GM12878 (cell line): Measurements from ENCODE around the gene VIL1. TPM values are rescaled to one million over a fixed set of nuclear protein-coding genes. Genes with fewer than 3 reads are reported as not detected.

ENCODE experiments used
- ATAC-seq: fragments of 200-7000 bp; cut with Tn5 transposase; 3 replicates; pipeline ENCODE4 v1.9.1; 2020; ENCODE audit warnings: mild to moderate bottlenecking, moderate library complexity
- BruUV-seq: library from RNA; stranded (reverse); fragments of 400-500 nt; replicated peaks from 2 replicates; lab custom pipeline; 2021; lab: Mats Ljungman, UMichigan
- CTCF ChIA-PET: fragments of 300-600 bp; sonication (Branson Sonifier 250); formaldehyde crosslinking; extraction: SDS; loops from one replicate; lab custom pipeline; 2021; ENCODE audit warnings: inconsistent platforms; lab: Yijun Ruan, JAX
- POLR2A ChIA-PET: fragments of 350-600 bp; formaldehyde crosslinking; extraction: SDS; loops from one replicate; lab custom pipeline; 2021; ENCODE audit warnings: inconsistent platforms; lab: Charles Lee
- RAD21 ChIA-PET: fragments of 300-600 bp; sonication (Branson Sonifier 250); formaldehyde crosslinking; loops from one replicate; lab custom pipeline; 2023; ENCODE audit warnings: antibody characterized with exemption; ENCODE audit not compliant: unreplicated experiment; lab: Charles Lee
- SMC1A ChIA-PET: fragments of 300-600 bp; sonication (Branson Sonifier 250); formaldehyde crosslinking; loops from one replicate; lab custom pipeline; 2023; ENCODE audit not compliant: unreplicated experiment, uncharacterized antibody; lab: Charles Lee
- DNase-seq: peaks from one replicate; pipeline ENCODE4 v3.0.0-alpha.2; 2011; ENCODE audit warnings: low read depth, low spot score
- FAIRE-seq: peaks from 3 replicates; lab custom pipeline; 2011; peaks lifted over from hg19 to GRCh38; lab: Jason Lieb, UNC
- H2AFZ ChIP-seq: 2 replicates; pipeline ENCODE4 v1.6.0; 2011; ENCODE audit warnings: low read depth, low read length, control low read depth; ENCODE audit not compliant: control insufficient read depth
- H3K27ac ChIP-seq: 2 replicates; pipeline ENCODE4 v1.5.1; 2011; ENCODE audit warnings: control low read depth; ENCODE audit not compliant: control insufficient read depth, insufficient read depth
- H3K27me3 ChIP-seq, 2 experiments: replicated peaks in 1 of 2; 2 replicates each; pipeline versions ENCODE4 v1.6.0 to v1.6.1; 2011; ENCODE audit warnings: low read length in 1 of 2; ENCODE audit not compliant: control insufficient read depth in 2 of 2, insufficient read depth in 2 of 2
- H3K36me3 ChIP-seq, 2 experiments: 2 replicates each; pipeline ENCODE4 v1.5.1; 2011; ENCODE audit warnings: low read length in 1 of 2; ENCODE audit not compliant: control insufficient read depth in 2 of 2, insufficient read depth in 2 of 2
- H3K4me1 ChIP-seq: 2 replicates; pipeline ENCODE4 v1.6.1; 2011; ENCODE audit warnings: mild to moderate bottlenecking, low read length, moderate library complexity, mixed read lengths; ENCODE audit not compliant: control insufficient read depth, insufficient read depth
- H3K4me2 ChIP-seq: 2 replicates; pipeline ENCODE4 v1.6.0; 2011; ENCODE audit warnings: control low read depth; ENCODE audit not compliant: control insufficient read depth, insufficient read depth
- H3K4me3 ChIP-seq: fragments of 200-600 bp; sonication (generic); 2 replicates; pipeline ENCODE4 v1.5.1; 2016
- H3K79me2 ChIP-seq: 2 replicates; pipeline ENCODE4 v1.6.0; 2011; ENCODE audit warnings: low read length; ENCODE audit not compliant: control insufficient read depth, insufficient read depth
- H3K9ac ChIP-seq: 2 replicates; pipeline ENCODE4 v1.8.0; 2011; ENCODE audit warnings: low read length, control low read depth, mixed read lengths; ENCODE audit not compliant: control insufficient read depth, insufficient read depth
- H3K9me3 ChIP-seq: replicated peaks from 3 replicates; pipeline ENCODE4 v1.5.1; 2011; ENCODE audit warnings: mild to moderate bottlenecking, low read length; ENCODE audit not compliant: control insufficient read depth, insufficient read depth
- H4K20me1 ChIP-seq: 2 replicates; pipeline ENCODE4 v1.6.0; 2011; ENCODE audit not compliant: control insufficient read depth, insufficient read depth
- BACH1 ChIP-seq: fragments of 450-650 bp; IDR thresholded peaks from 2 replicates; pipeline ENCODE4 v1.6.1; 2017; ENCODE audit warnings: mild to moderate bottlenecking, borderline replicate concordance
- E2F8 ChIP-seq: fragments of 450-650 bp; IDR thresholded peaks from 2 replicates; pipeline ENCODE4 v1.6.1; 2018; ENCODE audit warnings: mild to moderate bottlenecking, low read depth, moderate library complexity; ENCODE audit not compliant: partially characterized antibody
- FOS ChIP-seq: IDR thresholded peaks from 3 replicates; pipeline ENCODE4 v1.6.1; 2011; ENCODE audit warnings: borderline replicate concordance; ENCODE audit not compliant: insufficient read length; ENCODE audit errors: extremely low read depth
- FOXM1 ChIP-seq: IDR thresholded peaks from 2 replicates; pipeline ENCODE4 v1.6.1; 2012; ENCODE audit warnings: low read depth, mild to moderate bottlenecking, inconsistent platforms, low read length, moderate library complexity
- IKZF1 ChIP-seq: fragments of 450-650 bp; conservative IDR thresholded peaks from 2 replicates; pipeline ENCODE4 v1.6.1; 2017; ENCODE audit warnings: antibody characterized with exemption, mild to moderate bottlenecking
- JUNB ChIP-seq: IDR thresholded peaks from 2 replicates; pipeline ENCODE4 v1.6.1; 2016; ENCODE audit warnings: antibody characterized with exemption, mild to moderate bottlenecking
- KLF5 ChIP-seq: fragments of 450-650 bp; IDR thresholded peaks from 2 replicates; pipeline ENCODE4 v1.6.1; 2014; ENCODE audit warnings: mild to moderate bottlenecking; ENCODE audit not compliant: partially characterized antibody
- MEF2B ChIP-seq: fragments of 450-650 bp; IDR thresholded peaks from 2 replicates; pipeline ENCODE4 v1.6.1; 2018; ENCODE audit warnings: mild to moderate bottlenecking, moderate library complexity; ENCODE audit not compliant: partially characterized antibody, poor library complexity, severe bottlenecking
- MYC ChIP-seq: IDR thresholded peaks from 2 replicates; pipeline ENCODE4 v1.6.1; 2011; ENCODE audit warnings: mild to moderate bottlenecking, low read length, moderate library complexity, inconsistent platforms; ENCODE audit not compliant: insufficient read depth, insufficient replicate concordance, insufficient read length, severe bottlenecking
- NFXL1 ChIP-seq: fragments of 450-650 bp; IDR thresholded peaks from 2 replicates; pipeline ENCODE4 v1.6.1; 2017; ENCODE audit warnings: antibody characterized with exemption, mild to moderate bottlenecking, borderline replicate concordance
- NFYB ChIP-seq: IDR thresholded peaks from 2 replicates; pipeline ENCODE4 v1.6.1; 2011; ENCODE audit warnings: low read depth, mild to moderate bottlenecking, low read length, improper control_type of control experiment, moderate library complexity; ENCODE audit not compliant: insufficient read depth
- PML ChIP-seq: IDR thresholded peaks from 2 replicates; pipeline ENCODE4 v1.6.1; 2012; ENCODE audit warnings: low read length, inconsistent platforms
- RFX5 ChIP-seq: IDR thresholded peaks from 2 replicates; pipeline ENCODE4 v1.6.1; 2011; ENCODE audit warnings: low read depth, low read length, improper control_type of control experiment
- SIN3A ChIP-seq: IDR thresholded peaks from 2 replicates; pipeline ENCODE4 v1.6.1; 2012; ENCODE audit warnings: low read depth, low read length, improper control_type of control experiment
- SKIL ChIP-seq: fragments of 450-650 bp; IDR thresholded peaks from 2 replicates; pipeline ENCODE4 v1.6.1; 2017; ENCODE audit warnings: mild to moderate bottlenecking, low read depth, inconsistent platforms; ENCODE audit not compliant: poor library complexity, severe bottlenecking
- TCF12 ChIP-seq: IDR thresholded peaks from 2 replicates; pipeline ENCODE4 v1.6.1; 2011; ENCODE audit warnings: low read depth, mild to moderate bottlenecking, low read length
- TCF7 ChIP-seq: IDR thresholded peaks from 2 replicates; pipeline ENCODE4 v1.6.1; 2014; ENCODE audit warnings: antibody characterized with exemption, borderline replicate concordance
- YBX1 ChIP-seq: fragments of 450-650 bp; IDR thresholded peaks from 2 replicates; pipeline ENCODE4 v1.6.1; 2016; ENCODE audit warnings: antibody characterized with exemption
- ZNF207 ChIP-seq: fragments of 450-650 bp; IDR thresholded peaks from 2 replicates; pipeline ENCODE4 v1.6.1; 2014; ENCODE audit warnings: antibody characterized with exemption, mild to moderate bottlenecking, borderline replicate concordance
- WGBS: methylation state at CpG from one replicate; pipeline ENCODE4 v1.1.6; 2016; ENCODE audit warnings: low lambda C conversion rate; ENCODE audit not compliant: insufficient replicate concordance, insufficient coverage; ENCODE audit errors: missing lambda C conversion rate; 5-methylcytosine and 5-hydroxymethylcytosine counted together
- in situ Hi-C: fragments of 300-500 bp; cut with MboI; formaldehyde crosslinking; loops from 9 replicates; pipeline ENCODE4 v1.14.3; 2018; ENCODE audit warnings: mixed read lengths
- intact Hi-C: fragments of 100-400 bp; cut with micrococcal nuclease; formaldehyde crosslinking; loops from one replicate; pipeline ENCODE4 v1.14.2; 2022; ENCODE audit not compliant: unreplicated experiment
- polyA plus RNA-seq, 11 experiments: library from polyadenylated mRNA; depleted of rRNA in 4 of 11; unstranded in 6 of 11; stranded (reverse) in 5 of 11; fragments of >200 nt; fragmentation: Nextera tagmentation in 4 of 11; fragmentation: Illumina TruSeq in 1 of 11; extraction: Ambion mirVana in 4 of 11; extraction: Trizol in 1 of 11; gene quantifications; 1 replicate in 1 of 11; 2 replicates in 10 of 11; pipeline versions ENCODE4 v1.2.1 to v1.2.3, GENCODE V29; 2011 to 2016; ENCODE audit warnings: inconsistent platforms in 2 of 11, missing spikeins in 2 of 11, low read depth in 1 of 11
- total RNA-seq, 4 experiments: library from RNA; depleted of rRNA in 3 of 4; stranded (reverse); fragments of >200 nt in 3 of 4; fragmentation: Illumina TruSeq in 1 of 4; extraction: Trizol in 1 of 4; gene quantifications; 2 replicates each; pipeline versions ENCODE4 v1.2.1 to v1.2.3, GENCODE V29; 2013 to 2021
- TF ChIP-seq, protein P1 (sequence below): IDR thresholded peaks from 2 replicates; pipeline ENCODE4 v1.6.1; 2011; ENCODE audit warnings: mild to moderate bottlenecking, low read depth, low read length, moderate library complexity; ENCODE audit not compliant: insufficient replicate concordance

The VIL1 gene
- total and polyA plus RNA-seq, 10 of the 15 experiments (the other 5 are each of a cell fraction or from before 2014, with no cell fraction given), result 0.03 to 1.9 (median 0.33) TPM

DNA sequence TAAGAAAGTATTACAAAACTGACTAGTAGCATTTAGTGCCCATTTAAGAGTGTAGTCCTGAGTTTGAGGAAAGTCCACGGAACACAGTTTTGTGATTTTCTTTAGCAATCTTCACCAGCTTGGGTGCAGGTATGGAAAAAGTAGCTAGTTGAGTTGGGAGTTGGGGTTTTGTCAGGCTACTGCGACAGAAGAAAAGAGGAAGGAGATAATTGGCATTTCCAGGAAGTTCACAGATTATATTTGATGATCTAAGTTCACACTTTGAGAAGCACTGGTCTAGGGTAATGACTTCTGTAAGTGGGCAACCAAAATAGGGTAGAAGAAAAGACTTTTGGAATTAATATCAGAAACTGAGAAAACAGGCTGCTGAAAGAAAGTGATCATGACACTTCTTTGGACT lies 52.1 kb downstream of the VIL1 start:
- intact Hi-C loops (no loop called here), in situ Hi-C loops (no loop called here)
- Histone ChIP-seq H3K9me3 (no peaks in the 10 kb centered on the region), H2AFZ (no peak overlapping the region), H4K20me1 (no peaks in the 10 kb centered on the region), H3K27me3 (no peaks in the 10 kb centered on the region), H3K4me1 (peaks cover 8% of the 10 kb centered on the region), H3K79me2 (no peaks in the 10 kb centered on the region), H3K36me3 (peaks cover 0 to 18% of the 10 kb centered on the region in 2 experiments; a peak in 2 of 4 replicates), H3K27ac (no peak overlapping the region), H3K4me2 (no peak overlapping the region), H3K4me3 (no peak overlapping the region), H3K9ac (no peak overlapping the region)
- no peak; the same call in 2 of the 3 replicates for ATAC-seq
- TSS peak; percentile 46 for BruUV-seq
- DNase-seq, result no peak
- ChIA-PET SMC1A (interaction anchor here (1.0 to 1.3 kb wide), 2 partner anchors 173 to 186 kb away, joined by 3 read pairs; no protein-coding TSS in a partner anchor), CTCF (interaction anchor here (1.4 to 2.2 kb wide), 4 partner anchors 9 to 177 kb away, joined by 3 to 7 read pairs (median 6); no protein-coding TSS in a partner anchor), POLR2A (interaction anchor here (1.4 kb wide), 1 partner anchor 16 kb away, joined by 3 read pairs; no protein-coding TSS in a partner anchor), RAD21 (interaction anchor here (0.6 kb wide), 1 partner anchor 68 kb away, joined by 3 read pairs; no protein-coding TSS in a partner anchor)
- no peak for FAIRE-seq
- TF ChIP-seq SKIL, result no peak
- TF ChIP-seq FOS, result no peak
- no peak for TF ChIP-seq TCF12
- TF ChIP-seq NFXL1, result no peak
- no peak for TF ChIP-seq MYC
- TF ChIP-seq YBX1, result no peak
- TF ChIP-seq BACH1, result no peak
- no peak for TF ChIP-seq RFX5
- no peak for TF ChIP-seq IKZF1
- no peak for TF ChIP-seq NFYB
- TF ChIP-seq TCF7, result no peak
- no peak for TF ChIP-seq FOXM1
- no peak for TF ChIP-seq ZNF207
- TF ChIP-seq, protein P1, sequence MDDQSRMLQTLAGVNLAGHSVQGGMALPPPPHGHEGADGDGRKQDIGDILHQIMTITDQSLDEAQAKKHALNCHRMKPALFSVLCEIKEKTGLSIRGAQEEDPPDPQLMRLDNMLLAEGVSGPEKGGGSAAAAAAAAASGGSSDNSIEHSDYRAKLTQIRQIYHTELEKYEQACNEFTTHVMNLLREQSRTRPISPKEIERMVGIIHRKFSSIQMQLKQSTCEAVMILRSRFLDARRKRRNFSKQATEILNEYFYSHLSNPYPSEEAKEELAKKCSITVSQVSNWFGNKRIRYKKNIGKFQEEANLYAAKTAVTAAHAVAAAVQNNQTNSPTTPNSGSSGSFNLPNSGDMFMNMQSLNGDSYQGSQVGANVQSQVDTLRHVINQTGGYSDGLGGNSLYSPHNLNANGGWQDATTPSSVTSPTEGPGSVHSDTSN, result no peak
- TF ChIP-seq SIN3A, result no peak
- no peak for TF ChIP-seq MEF2B
- TF ChIP-seq PML, result no peak
- TF ChIP-seq E2F8, result no peak
- TF ChIP-seq JUNB, result no peak
- TF ChIP-seq KLF5, result no peak
- WGBS, result 50% methylated on average over 2 of the region's 2 CpGs
